SJSA1 (cell line): Measurements from ENCODE around the gene NT5M. TPM values are rescaled to one million over a fixed set of nuclear protein-coding genes. Genes with fewer than 3 reads are reported as not detected.

Experiments
- DNase-seq, 2 experiments: peaks; one replicate each; pipeline ENCODE4 v3.0.0-alpha.2; 2015 to 2020; ENCODE audit warnings: low spot score in 2 of 2, low read depth in 1 of 2
- H3K27ac ChIP-seq: fragments of 250-450 bp; sonication (Bioruptor Pico); 2 replicates; pipeline ENCODE4 v1.5.1; 2020; ENCODE audit warnings: mild to moderate bottlenecking, moderate library complexity
- H3K27me3 ChIP-seq: fragments of 250-450 bp; sonication (Bioruptor Pico); replicated peaks from 2 replicates; pipeline ENCODE4 v1.5.1; 2020; ENCODE audit warnings: mild to moderate bottlenecking, moderate library complexity
- H3K36me3 ChIP-seq: fragments of 250-450 bp; sonication (Bioruptor Pico); 2 replicates; pipeline ENCODE4 v1.5.1; 2020; ENCODE audit warnings: mild to moderate bottlenecking
- H3K4me1 ChIP-seq: fragments of 250-450 bp; sonication (Bioruptor Pico); replicated peaks from 2 replicates; pipeline ENCODE4 v1.6.1; 2021; ENCODE audit warnings: mild to moderate bottlenecking
- H3K4me3 ChIP-seq: fragments of 250-450 bp; sonication (Bioruptor Pico); 2 replicates; pipeline ENCODE4 v1.5.1; 2020; ENCODE audit warnings: mild to moderate bottlenecking
- H3K9me3 ChIP-seq: fragments of 250-450 bp; sonication (Bioruptor Pico); replicated peaks from 2 replicates; pipeline ENCODE4 v1.5.1; 2020; ENCODE audit warnings: mild to moderate bottlenecking
- total RNA-seq: library from RNA; depleted of rRNA; stranded (reverse); fragments of >200 nt; shearing (Covaris generic); gene quantifications from 2 replicates; pipeline ENCODE4 v1.2.3, GENCODE V29; 2014

The NT5M gene
- total RNA-seq, 1 experiment from 2014 or later, result 0.87 TPM

DNA sequence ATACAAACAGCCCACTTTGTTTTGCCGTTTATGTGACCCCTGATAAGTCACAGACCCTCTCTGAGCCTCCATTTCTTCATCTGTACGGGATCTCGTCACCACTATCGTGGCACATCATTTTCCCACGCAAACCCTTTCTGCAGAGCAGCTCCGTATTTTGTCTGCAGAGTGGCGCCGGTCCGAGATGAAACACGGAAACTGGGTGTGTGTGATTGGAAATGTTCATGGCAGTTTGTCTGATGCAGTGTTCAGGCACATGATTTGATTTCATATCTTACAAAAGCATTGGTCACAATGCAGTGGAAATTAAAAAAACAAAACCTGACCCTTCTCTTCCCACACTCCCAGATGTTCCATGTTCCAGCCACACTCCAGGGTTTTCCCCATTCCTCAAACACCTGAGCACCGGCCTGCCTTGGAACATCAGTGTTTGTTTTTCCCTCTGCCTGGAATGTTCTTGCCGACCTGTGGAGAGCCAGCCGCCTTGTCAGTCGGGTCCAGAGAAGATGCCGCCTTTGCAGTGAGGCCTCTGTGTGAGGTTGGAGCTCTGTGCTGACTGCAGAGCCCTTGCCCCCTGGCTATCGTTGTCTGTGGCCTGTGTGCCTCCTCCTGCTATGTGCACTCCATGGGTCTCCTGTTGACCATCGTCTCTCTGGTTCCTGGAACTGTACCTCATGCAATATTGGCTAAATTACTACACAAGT is 39.2 kb downstream of the NT5M start:
- H3K9me3 ChIP-seq, result no peaks in the 10 kb centered on the region
- H3K4me1 ChIP-seq, result no peaks in the 10 kb centered on the region
- H3K27me3 ChIP-seq, result no peaks in the 10 kb centered on the region
- H3K4me3 ChIP-seq, result no peak overlapping the region
- H3K36me3 ChIP-seq, result no peaks in the 10 kb centered on the region
- no peak overlapping the region for H3K27ac ChIP-seq
- DNase-seq, result peak in 1 of 2 experiments; percentile 34

DNA sequence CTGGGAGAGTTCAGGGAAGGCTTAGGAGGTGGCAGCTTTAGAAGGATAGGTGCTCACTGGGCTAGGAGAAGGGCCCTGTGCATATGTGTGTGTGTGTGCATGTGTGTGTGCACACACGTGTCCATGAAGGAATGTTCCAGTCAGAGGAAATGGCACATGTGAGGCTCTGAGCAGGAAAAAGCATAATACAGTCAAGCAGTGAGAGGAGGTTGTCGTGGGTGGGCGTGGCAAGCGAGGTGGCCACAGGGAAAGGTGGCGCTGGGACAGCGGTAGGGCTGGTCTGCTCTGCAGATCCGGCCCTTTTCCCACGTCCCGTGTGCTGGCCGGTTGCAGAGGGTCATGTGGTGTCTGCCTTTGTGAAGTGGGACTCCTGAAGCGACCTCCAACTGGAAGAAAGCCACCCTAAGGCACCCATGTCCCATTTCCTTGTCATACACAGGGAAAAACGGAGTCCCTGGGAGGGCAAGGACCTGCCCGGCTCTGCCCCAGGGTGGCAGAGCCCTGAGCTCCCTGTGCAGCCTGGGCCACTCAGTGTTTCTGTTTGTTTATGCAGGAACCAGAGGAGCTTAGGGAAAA is 40.1 kb downstream of the NT5M start:
- Histone ChIP-seq H3K9me3 (no peaks in the 10 kb centered on the region), H3K27ac (no peak overlapping the region), H3K36me3 (no peaks in the 10 kb centered on the region), H3K4me1 (no peaks in the 10 kb centered on the region), H3K27me3 (no peaks in the 10 kb centered on the region), H3K4me3 (no peak overlapping the region)
- DNase-seq, result no peak

DNA sequence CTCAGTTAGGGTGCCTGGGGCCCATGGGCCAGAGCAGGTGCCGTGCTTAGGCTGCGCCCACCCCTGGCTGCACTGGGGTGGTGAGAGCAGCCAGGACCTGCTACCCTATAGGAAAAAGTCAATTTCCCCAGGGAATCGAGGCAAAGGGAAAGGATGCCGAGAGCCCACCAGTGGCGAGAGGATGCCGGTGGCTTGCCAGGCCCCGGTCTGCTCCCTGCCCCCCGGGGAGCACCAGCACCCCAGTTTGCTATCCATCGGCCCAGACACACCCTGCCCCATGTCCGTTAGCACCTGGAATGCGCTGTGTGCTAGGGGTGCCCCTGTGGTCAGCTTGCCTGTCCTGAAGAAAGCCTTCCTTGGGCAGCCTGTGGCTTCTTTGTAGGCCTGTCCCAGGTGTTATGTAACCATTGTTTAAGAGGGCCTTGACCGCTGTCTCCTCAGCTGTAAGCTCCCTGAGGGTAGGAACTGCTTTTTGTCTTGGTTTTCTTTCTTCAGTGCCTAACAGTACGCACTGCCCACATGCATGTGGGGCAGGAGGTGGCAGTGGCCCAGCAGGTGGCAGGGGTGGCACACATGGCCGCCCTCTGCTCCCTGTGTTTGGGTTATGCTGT is 40.8 kb downstream of the NT5M start:
- Histone ChIP-seq H3K36me3 (no peaks in the 10 kb centered on the region), H3K27ac (no peak overlapping the region), H3K27me3 (no peaks in the 10 kb centered on the region), H3K4me3 (no peak overlapping the region), H3K4me1 (no peaks in the 10 kb centered on the region), H3K9me3 (no peaks in the 10 kb centered on the region)
- no peak for DNase-seq

DNA sequence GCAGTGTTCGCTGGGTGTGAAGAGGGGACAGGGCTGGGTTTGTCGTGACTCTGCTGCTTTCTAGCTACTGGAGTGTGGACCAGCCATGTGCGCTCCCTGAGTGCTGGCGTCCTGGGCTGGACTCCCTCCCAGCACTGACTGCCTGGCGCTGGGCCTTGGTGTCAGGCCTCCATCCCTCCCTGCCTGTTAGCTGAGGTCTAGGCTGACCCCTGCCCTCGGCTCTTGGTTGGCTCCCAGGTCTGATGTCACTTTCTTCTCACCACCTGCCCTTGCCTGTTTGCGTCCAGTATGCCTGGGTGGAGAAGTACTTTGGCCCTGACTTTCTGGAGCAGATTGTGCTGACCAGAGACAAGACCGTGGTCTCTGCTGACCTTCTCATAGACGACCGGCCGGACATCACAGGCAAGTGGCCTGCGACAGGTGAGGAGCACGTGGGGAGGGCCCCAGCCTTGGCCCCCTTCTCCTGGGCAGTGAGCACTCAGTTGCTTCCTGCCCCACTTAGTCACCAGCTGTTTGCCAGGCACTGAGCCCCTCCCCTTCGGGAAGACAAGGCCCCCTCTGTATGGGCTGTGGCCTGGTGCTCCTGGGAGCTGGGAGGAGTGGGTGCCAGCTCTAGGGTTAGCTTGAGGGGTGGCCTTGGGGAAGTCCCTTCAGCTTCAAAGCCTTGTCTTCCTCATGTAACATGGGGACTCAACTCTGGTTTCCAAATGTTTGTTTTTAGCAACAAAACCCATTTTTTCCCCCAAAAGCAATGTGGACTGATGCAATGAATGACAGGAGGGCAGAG is 41.5 kb downstream of the NT5M start:
- H3K36me3 ChIP-seq, result no peaks in the 10 kb centered on the region
- no peak overlapping the region for H3K27ac ChIP-seq
- H3K27me3 ChIP-seq, result no peaks in the 10 kb centered on the region
- no peaks in the 10 kb centered on the region for H3K9me3 ChIP-seq
- no peak overlapping the region for H3K4me3 ChIP-seq
- no peaks in the 10 kb centered on the region for H3K4me1 ChIP-seq
- DNase-seq, result peak in 1 of 2 experiments; percentile 28

DNA sequence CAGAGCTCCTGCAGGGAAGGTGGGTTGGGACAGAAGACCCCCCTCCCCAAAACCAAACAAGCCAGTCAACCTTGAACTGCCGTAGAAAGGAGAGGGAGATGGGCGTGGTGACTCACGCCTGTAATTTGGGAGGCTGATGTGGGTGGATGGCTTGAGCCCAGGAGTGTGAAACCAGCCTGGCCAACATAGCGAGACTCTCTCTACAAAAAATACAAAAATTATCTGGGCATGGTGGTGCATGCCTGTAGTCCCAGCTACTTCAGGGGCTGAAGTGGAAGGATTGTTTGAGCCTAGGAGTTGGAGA is 42.1 kb downstream of the NT5M start:
- Histone ChIP-seq H3K27me3 (no peaks in the 10 kb centered on the region), H3K4me1 (no peaks in the 10 kb centered on the region), H3K9me3 (no peaks in the 10 kb centered on the region), H3K36me3 (no peaks in the 10 kb centered on the region), H3K27ac (no peak overlapping the region), H3K4me3 (no peak overlapping the region)
- peak in 1 of 2 experiments; percentile 16 for DNase-seq

DNA sequence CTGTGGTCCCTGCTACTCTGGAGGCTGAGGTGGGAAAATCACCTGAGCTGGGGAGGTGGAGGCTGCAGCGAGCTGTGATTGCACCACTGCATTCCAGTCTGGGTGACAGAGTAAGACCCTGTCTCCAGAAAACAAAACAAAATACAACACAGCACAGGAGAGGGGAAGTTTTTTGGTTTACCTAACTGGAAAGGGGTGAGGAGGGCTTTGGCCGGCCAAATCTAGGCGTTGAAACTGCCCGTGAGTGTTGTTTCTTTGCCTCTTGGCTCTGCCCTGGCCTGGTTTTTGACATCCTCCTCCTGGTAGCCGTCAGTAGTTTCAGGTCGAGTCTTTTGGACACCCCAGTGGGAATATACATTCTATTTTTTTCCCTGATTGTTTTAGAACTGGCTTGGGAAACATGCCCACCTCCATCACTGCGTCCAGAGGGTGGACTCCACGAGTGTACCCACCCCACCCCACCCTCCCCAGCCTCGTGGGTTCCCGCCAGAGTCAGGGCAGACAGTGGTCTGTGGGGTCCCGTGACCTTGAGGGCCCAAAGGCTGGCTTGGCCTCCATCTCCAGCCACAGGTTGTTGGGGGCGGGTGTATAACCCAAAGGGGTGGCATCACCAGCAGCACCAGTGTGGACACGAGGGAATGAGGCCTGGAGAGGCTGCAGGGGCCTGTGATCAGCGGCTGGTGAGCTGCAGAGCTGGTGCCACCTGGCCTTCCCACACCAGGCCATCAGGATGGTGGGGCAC is 42.7 kb downstream of the NT5M start:
- DNase-seq, result peak in 1 of 2 experiments; percentile 28
- H3K36me3 ChIP-seq, result no peaks in the 10 kb centered on the region
- no peak overlapping the region for H3K4me3 ChIP-seq
- no peaks in the 10 kb centered on the region for H3K4me1 ChIP-seq
- no peaks in the 10 kb centered on the region for H3K9me3 ChIP-seq
- no peak overlapping the region for H3K27ac ChIP-seq
- no peaks in the 10 kb centered on the region for H3K27me3 ChIP-seq

DNA sequence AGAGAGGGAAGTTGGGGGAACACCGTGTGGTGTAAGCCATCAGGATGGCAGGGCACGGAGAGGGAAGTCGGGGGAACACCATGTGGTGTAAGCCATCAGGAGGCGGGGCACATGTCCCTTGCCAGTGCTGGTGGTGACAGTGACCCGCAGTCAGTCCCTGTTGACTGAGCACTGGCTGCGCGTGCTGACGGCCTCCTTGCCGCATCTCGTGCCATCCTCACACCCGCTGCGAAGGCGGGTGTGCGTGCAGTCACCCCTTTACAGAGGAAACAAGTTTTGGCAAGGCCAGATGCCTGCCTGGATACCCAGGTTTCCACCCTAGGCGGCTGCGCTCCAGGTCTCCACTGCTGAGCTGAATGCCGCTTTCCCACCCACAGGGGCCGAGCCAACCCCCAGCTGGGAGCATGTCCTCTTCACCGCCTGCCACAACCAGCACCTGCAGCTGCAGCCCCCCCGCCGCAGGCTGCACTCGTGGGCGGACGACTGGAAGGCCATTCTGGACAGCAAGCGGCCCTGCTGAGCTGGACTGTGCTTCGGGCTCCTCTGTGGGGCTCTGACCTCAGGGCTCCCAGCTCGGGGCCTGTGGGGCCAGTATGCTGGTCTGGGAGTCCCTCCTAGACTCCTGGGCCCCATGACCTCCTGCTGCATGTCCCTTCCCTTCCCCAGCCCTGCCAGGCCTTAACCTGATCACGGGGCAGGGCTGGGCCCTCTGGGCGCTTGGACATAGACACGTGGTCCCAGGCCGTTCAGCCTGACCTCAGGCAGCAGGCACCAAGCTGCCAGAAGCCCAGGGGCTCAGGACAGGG is 43.5 kb downstream of the NT5M start:
- Histone ChIP-seq H3K4me1 (no peaks in the 10 kb centered on the region), H3K4me3 (no peak overlapping the region), H3K27me3 (no peaks in the 10 kb centered on the region), H3K9me3 (no peaks in the 10 kb centered on the region), H3K36me3 (no peaks in the 10 kb centered on the region), H3K27ac (no peak overlapping the region)
- DNase-seq, result no peak

DNA sequence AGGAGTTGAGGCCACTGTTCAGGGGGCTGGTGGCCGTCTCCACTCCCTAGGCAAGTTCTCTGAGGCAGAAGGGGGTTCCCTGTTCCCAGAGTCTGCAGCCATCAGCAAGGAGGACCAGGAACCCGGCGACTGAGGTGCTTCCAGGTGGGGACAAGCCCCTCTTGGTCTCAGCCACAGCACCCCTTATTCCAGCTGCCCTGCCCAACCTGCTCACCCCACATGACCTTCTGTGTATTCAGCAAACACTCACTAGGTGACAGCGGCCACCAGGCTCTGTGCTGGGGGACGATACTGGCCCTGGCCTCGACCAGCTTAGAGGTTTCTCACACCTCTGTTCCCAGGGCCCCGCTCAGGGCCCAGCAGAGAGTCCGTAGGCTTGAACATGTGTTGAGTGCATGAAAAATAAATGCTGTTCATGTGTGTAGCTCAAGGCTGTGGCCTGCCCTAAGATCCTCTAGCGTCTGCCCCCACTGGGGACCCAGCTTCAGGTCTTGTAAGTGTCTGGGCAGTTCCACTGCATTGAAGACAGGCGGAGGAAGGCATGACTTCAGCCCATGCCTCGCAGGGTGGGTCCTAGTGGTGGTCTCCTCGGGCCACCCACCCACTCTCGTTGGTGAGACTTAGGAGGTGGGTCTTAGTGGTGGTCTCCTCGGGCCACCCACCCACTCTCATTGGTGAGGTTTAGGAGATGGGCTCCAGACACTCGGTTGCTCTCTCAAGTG is 44.2 kb downstream of the NT5M start:
- no peaks in the 10 kb centered on the region for H3K36me3 ChIP-seq
- no peak overlapping the region for H3K4me3 ChIP-seq
- peaks cover 6% of the 10 kb centered on the region; the same call in 1 of the 2 replicates for H3K4me1 ChIP-seq
- no peaks in the 10 kb centered on the region for H3K27me3 ChIP-seq
- peak in 1 of 2 experiments; percentile 39 for DNase-seq
- no peaks in the 10 kb centered on the region for H3K9me3 ChIP-seq
- H3K27ac ChIP-seq, result no peak overlapping the region

DNA sequence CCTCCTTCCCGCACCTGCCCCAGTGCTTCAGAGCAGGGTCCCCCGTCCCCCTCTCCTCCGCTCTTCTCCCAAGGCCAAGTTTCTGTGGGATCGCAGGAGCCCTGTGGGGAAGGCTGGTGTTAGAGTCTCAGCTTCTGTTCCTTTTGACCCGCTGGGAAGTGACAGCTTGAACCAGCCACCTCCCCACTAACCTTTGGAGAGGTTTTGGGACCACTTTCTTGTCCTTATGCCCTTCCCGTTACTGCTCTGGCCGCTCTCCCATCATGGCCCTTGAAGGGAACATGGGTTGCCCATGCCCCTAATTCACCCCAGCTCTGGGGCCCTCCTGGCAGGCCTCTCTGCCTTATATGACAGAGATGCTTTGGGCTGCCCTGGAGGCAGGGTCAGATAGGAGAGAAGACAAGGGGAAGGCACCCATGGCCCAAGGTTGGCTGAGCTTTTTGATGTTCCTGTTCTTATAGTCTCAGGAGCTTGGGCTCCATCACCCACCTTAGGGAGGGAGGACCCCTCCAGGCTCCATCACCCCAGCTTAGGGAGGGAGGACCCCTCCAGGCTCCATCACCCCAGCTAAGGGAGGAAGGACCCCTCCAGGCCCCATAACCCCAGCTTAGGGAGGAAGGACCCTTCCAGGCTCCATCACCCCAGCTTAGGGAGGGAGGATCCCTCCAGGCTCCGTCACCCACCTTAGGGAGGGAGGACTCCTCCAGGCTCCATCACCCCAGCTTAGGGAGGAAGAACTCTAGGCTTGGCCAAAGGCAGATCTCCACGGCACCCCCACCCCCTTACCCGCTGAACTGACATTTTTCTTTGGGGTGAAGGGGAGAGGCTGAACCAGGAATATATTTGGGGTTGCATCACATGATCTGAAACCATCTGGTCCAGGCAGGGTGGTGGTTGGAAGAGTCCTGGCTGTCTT is 45.0 kb downstream of the NT5M start:
- Histone ChIP-seq H3K27me3 (no peaks in the 10 kb centered on the region), H3K27ac (no peak overlapping the region), H3K4me1 (peaks cover 7% of the 10 kb centered on the region; the same call in 1 of the 2 replicates), H3K9me3 (no peaks in the 10 kb centered on the region), H3K36me3 (no peaks in the 10 kb centered on the region), H3K4me3 (no peak overlapping the region)
- DNase-seq, result peak in 1 of 2 experiments; percentile 37

DNA sequence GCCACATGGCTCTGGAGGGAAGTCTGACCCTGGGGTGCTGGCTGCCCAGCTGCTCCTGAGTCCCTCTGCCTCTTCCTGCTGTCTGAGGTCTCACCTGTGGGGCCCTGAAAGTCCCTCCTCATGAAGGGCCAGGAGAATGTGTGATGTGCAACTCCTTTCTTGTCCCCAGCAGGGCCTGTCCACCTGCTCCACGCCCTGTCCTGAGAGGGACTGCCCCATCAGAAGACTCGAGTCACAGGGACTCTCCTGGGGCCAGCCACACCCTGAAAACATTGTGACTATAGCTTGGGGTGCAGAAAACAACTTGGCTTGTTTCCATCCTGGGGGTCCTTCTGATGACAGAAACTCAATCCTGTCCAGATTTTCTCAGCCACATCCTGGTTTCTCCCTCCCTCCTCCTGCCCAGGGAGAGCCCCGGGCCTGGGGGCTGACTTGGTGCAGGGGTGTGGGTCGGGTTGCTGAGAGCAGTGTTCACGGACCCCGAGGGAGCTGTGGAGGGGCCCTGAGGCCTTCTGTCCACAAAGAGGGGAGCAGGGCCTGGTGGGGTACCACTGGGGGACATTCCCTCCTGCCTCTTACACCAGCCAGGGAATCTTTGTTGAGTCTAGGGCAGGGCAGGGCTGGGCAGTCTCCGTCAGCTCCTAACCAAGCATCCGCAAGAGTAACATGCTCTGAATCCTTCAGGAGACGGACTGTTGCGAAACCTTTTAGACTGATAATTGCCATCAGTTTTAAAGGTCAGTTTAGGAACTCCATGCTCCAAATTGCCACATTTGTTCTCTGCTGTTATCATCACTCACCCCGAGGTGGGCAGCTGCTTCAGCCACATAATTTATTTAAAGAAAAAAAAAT is 45.9 kb downstream of the NT5M start:
- Histone ChIP-seq H3K9me3 (no peaks in the 10 kb centered on the region), H3K36me3 (no peaks in the 10 kb centered on the region), H3K4me3 (no peak overlapping the region), H3K4me1 (peaks cover 7% of the 10 kb centered on the region; the same call in 1 of the 2 replicates), H3K27ac (no peak overlapping the region), H3K27me3 (no peaks in the 10 kb centered on the region)
- no peak for DNase-seq

DNA sequence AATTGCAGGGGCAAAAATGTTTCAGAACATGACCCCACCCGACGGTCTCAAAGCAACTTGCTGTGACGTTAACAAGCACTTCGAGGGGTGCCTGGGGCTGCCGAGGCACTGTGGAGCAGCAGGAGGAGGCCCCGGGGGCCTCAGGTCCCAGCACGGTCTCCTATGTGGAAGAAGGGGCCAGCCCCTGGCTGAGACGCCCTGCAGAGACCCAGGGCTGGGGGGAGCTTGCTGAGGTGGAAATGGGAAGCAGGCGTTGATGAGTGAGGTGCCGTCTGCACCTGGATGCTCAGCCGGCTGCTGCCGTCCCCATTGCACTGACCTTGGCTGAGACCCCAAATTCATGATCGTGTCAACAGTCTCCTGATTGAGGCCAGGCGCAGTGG is 46.5 kb downstream of the NT5M start:
- Histone ChIP-seq H3K9me3 (no peaks in the 10 kb centered on the region), H3K4me1 (peaks cover 7% of the 10 kb centered on the region; the same call in 1 of the 2 replicates), H3K4me3 (no peak overlapping the region), H3K36me3 (no peaks in the 10 kb centered on the region), H3K27ac (no peak overlapping the region), H3K27me3 (no peaks in the 10 kb centered on the region)
- peak in 1 of 2 experiments; percentile 32 for DNase-seq
